Stimulated activated CD4-positive, alpha-beta T cell treated with anti-CD3 and anti-CD28 coated beads, Interleukin-12 subunit alpha, Interleukin-12 subunit beta, amount 100 ng/mL, for 48 hours (primary cell): ENCODE results near the gene RASL12.

Source experiments
- DNase-seq, 3 donors: peaks; one replicate each; pipeline ENCODE4 v3.0.0-alpha.2; 2020; ENCODE audit warnings: low read depth in 2 of 3, low spot score in 1 of 3

RASL12 gene

GRCh38 chr15:65092911-65093792, 25.4 kb upstream of the RASL12 start:
- no peak for DNase-seq

DNA sequence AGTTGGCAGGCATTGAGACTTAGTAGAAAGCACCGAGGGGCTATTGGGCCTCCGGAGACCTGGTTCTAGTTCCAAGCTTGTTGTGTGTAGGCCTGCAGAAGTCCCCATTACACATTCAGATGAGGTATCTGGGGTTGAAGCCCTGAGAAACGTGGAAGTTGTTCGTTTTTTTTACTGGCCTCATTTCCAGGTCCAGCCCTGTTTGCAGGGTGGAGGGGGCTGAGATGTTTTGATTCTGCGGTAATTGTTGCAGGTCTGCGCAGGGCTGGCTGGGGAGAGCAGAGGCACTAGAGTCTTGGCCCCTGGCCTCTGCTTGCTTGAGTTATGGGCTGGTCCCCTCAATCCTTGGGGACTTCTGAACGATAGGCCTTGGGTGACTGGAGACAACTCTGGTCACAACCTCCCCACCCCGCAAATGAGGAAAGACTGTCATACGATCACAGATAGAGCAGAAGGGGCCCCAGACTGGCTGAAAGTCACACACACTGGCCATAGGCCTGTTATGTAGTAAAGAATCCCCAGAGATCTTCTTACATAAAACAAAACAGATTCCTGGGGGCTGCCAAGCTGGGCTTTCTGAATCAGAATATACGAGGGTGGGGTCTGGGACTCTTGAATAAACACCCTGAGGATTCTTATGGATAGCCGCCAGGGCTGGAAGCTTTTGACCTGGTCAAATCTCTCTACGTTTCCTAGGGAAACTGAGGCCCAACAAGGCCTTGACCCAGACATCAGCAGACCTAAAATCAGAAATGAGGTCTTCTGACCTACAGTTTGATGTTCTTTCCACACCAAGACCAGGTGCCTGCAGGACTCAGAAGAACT, 24.4 kb upstream of the RASL12 start:
- DNase-seq, result no peak

- DNase-seq, result no peak
Observed at GRCh38 chr15:65089206-65089824, 21.5 kb upstream of the RASL12 start.

DNA sequence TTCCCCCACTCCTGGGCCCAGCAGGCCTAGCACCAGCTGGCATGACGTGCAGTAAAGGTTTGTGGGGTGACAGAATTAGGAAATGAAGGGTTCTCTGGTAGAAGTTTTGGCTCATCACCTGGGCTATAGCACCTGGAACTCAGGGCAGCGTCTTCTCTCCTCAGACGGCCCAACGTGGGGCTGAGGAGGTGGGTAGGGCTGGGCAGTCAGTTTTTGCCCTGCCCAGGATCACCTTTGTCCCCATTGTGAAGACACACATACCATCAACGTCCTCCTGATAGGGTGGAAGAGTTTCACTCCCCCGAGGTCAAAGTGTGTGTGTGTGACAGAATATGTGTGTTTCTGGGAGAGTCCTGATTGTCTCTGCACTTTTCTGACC, 20.8 kb upstream of the RASL12 start:
- no peak for DNase-seq

- no peak for DNase-seq
Observed at GRCh38 chr15:65087873-65088642, 20.3 kb upstream of the RASL12 start.

DNA sequence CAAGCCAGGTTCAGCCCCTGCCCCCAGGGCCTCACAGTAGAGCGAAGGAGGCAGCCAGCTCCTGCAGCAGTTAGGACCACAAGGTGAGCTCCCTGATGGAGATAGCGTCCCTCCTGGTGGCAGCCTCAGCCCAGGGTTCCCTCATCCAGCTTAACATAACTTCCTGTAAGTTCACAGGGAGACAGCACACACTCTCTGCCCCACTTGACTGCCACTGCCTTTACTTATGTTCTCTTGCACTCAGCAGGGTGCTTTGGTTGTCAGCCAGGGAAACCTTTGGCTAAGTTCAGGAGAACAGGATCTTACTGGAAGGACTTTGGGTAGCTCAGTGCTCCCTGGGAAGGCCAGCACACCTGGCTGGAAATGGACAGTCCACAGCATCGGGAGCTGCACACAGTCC, 19.6 kb upstream of the RASL12 start:
- no peak for DNase-seq

GRCh38 chr15:65086680-65087111, 18.9 kb upstream of the RASL12 start:
- no peak for DNase-seq

DNA sequence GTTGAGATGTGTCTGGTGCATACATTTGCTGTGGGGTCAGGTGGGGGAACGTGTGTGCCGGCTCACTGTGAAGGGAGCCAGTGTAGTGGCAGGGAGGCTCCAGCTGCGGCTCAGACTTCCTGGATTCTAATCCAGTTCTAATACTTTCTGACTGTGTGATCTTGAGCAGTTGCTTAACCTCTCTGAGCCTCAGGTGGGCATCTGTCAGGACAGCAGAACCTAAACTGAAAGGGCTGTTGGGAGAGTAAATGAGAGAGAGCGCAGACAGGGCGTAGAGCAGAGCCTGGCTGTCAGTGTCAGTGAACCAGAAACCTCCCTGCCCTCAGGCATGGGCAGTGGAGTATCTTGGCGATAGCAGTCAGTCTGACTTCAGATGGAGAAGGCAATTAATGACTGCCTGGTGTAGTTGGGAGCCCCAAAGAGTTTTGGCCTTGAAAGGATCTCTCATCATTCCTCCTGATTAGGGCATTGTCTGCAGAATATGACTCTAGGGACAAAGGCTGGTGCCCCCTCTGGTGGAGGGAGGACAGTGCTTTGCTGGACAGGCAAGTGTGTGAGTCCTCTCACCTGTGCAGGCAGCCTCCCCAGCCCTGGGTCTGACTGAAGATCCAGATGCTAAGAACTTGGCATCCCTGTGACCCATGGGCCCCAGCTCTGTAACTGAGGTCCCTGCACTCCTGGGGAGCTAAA, 18.3 kb upstream of the RASL12 start:
- no peak for DNase-seq

DNA sequence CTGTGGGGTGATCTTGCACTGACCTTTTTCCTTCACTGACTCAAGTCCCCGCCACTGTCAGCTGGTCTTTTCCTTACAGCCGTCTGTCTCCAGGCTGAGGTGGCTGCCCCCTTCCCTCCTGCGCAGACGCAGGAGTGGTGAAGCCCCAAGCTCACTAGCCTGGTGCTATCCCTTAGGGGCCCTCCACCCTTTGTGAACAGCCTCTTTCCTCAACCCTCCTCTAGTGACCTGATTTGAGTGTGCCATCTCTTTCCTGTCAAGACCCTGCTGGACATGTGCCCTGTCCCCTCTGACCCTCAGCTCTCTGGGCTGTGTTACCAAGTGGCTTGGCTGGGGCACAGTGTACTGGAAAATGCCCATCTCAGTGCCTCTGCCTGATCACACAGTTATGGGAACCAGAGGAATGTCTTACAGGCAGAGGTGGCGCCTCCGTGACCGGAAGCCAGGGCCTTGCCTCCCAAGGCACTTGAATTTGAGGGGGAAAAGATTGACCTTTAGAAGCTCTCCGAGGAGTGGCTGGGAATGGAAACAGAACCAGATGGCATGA, 17.5 kb upstream of the RASL12 start:
- no peak for DNase-seq

- no peak for DNase-seq
Observed at GRCh38 chr15:65084500-65085206, 16.9 kb upstream of the RASL12 start.

GRCh38 chr15:65083262-65083701, 15.5 kb upstream of the RASL12 start:
- DNase-seq, result no peak

DNA sequence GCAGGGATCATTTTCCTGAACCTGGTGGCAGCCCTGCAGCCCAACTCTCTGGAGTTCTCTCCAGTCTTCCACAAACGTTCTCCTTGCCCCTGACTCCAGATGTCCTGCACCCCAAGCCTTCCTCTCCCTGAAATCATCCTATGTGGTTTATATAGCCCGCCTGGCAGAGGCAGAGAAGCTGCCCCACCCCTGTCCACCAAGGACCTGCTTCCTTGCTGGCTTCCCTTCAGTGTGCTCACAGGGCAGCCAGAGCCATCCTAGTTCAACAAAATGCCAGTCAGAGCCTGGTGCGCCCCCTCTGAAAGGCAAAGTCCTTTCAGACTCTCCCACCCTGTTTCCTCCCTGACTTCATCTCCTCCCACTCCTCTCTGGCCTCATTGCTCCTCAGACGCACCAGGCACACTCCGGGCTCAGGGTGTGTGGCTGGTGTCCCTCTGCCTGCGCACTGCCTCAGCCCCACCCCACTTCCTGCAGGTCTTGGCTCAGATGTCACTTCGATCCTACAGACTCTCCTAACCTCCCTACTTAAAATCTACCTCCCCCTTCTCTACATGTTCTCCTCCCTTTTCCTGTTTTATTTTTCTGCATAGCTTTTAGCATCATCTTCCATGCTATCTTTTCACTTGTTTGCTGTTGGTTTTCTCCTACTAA, 14.6 kb upstream of the RASL12 start:
- DNase-seq, result no peak

GRCh38 chr15:65081758-65082157, 14.0 kb upstream of the RASL12 start:
- DNase-seq, result no peak

- no peak for DNase-seq
Observed at GRCh38 chr15:65081270-65081669, 13.5 kb upstream of the RASL12 start.

DNA sequence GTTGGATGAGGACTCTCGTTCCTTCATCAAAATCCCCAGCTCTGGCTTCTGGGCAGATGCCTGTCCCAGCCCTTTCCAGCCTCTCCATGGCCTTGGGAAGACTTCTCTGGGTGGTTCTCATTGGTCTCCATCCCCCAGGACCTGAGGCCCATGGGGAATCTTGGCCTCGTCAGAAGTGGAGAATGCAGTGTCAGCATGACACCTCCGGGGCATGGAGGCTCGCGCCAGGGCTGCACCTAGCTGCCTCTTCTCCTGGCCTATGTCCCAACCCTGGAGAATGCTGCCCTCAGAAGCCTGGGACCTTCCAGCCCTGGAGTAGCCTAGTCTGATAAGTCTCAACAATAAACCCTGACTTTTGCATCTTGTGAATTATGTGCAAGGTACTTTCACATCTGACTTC, 11.8 kb upstream of the RASL12 start:
- no peak for DNase-seq

DNA sequence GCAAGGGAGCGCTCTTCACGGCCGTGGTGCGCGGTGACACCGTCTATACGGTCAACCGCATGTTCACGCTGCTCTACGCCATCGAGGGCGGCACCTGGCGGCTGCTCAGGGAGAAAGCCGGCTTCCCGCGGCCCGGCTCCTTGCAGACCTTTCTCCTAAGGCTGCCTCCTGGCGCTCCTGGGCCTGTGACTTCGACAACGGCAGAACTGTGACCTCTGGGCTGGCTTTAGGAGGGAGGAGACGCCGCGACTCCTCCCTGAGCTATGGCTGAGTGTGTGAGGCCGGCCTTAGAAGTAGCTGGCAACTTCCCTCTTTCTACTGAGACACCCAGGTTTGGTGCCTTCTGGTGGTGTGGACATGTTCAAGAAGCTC, 10.2 kb upstream of the RASL12 start:
- peak; percentile 25 to 52 (median 35) for DNase-seq

- no peak for DNase-seq
Observed at GRCh38 chr15:65077291-65077980, 9.6 kb upstream of the RASL12 start.

GRCh38 chr15:65076486-65077290, 8.9 kb upstream of the RASL12 start, which contains the start of gene KBTBD13:
Gene KBTBD13, plus strand, starts transcription at chr15:65076746. Its CDS starts 70 bp downstream, at chr15:65076816.
- no peak for DNase-seq
